ENCODE data around the gene SNCG.
A peak's percentile ranks its signal among the peaks of the same experiment; 100 is the strongest.

SNCG gene

GRCh38 chr10:86960863-86961434 lies 2.5 kb downstream of the SNCG start:
- DNase-seq (ENCODE audit: low read depth) = no peak

- peak; percentile 38 for DNase-seq (ENCODE audit: low read depth)
These were observed 3.2 kb downstream of the SNCG start for GRCh38 chr10:86961481-86962091.

GRCh38 chr10:86962136-86962980 lies 4.0 kb downstream of the SNCG start:
- DNase-seq (ENCODE audit: low read depth) = no peak

- no peak for DNase-seq (ENCODE audit: low read depth)
These were observed 4.5 kb downstream of the SNCG start for GRCh38 chr10:86962981-86963310.

GRCh38 chr10:86963341-86963919 lies 5.0 kb downstream of the SNCG start:
- DNase-seq (ENCODE audit: low read depth) = no peak

- DNase-seq (ENCODE audit: low read depth) = no peak
These were observed 5.9 kb downstream of the SNCG start for GRCh38 chr10:86964061-86964846.

GRCh38 chr10:86964847-86965190 lies 6.4 kb downstream of the SNCG start:
- DNase-seq (ENCODE audit: low read depth) = no peak

- no peak for DNase-seq (ENCODE audit: low read depth)
These were observed 7.7 kb downstream of the SNCG start for GRCh38 chr10:86965986-86966654.

GRCh38 chr10:86967481-86967941 lies 9.1 kb downstream of the SNCG start:
- no peak for DNase-seq (ENCODE audit: low read depth)

- peak; percentile 58 for DNase-seq (ENCODE audit: low read depth)
These were observed 10.0 kb downstream of the SNCG start, which contains the start of gene ADIRF for GRCh38 chr10:86968271-86968993. TSS of gene ADIRF (plus strand) at chr10:86968482. CDS start at chr10:86968545, 63 bp downstream.

GRCh38 chr10:86968994-86969355 lies 10.6 kb downstream of the SNCG start:
- no peak for DNase-seq (ENCODE audit: low read depth)

- DNase-seq (ENCODE audit: low read depth) = peak; percentile 60
These were observed 11.1 kb downstream of the SNCG start for GRCh38 chr10:86969421-86970041.

- peak; percentile 85 for DNase-seq (ENCODE audit: low read depth)
These were observed 12.0 kb downstream of the SNCG start for GRCh38 chr10:86970162-86970981.

GRCh38 chr10:86970982-86971231 lies 12.5 kb downstream of the SNCG start:
- DNase-seq (ENCODE audit: low read depth) = no peak

GRCh38 chr10:86971232-86971991 lies 13.0 kb downstream of the SNCG start:
- DNase-seq (ENCODE audit: low read depth) = peak; percentile 90

- DNase-seq (ENCODE audit: low read depth) = no peak
These were observed 14.4 kb downstream of the SNCG start for GRCh38 chr10:86972613-86973380.

- no peak for DNase-seq (ENCODE audit: low read depth)
These were observed 16.1 kb downstream of the SNCG start for GRCh38 chr10:86974484-86974883.

- no peak for DNase-seq (ENCODE audit: low read depth)
These were observed 18.1 kb downstream of the SNCG start for GRCh38 chr10:86976362-86977056.

Data from EH (cell line).